ENCODE data around the gene FARP2. TPM values are rescaled to one million over a fixed set of nuclear protein-coding genes. Genes with fewer than 3 reads are reported as not detected.

The FARP2 gene
- total RNA-seq, 4 donors from 2014 or later, result 70.0 to 185 (median 95.5) TPM

DNA sequence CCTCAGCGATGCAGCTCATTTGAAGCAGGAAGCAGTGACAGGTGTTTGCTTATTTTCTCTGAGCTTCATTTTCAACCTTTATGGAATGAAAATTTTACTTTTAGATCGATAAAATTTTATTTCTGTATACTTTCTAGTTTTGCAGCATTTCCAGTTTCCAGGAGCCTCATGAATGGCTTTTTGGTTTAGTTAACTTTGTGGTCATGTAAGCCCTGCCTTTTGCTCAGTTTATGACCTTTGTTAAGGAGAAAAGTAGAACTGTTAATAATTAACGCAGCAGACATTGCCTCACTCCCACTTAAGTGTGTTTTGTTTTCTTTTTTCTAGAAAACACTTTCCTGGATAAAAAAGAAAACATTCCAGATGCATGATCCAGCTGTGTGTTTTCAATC is 4.4 kb upstream of the FARP2 start:
- H3K4me1 ChIP-seq, result peaks cover 10% of the 10 kb centered on the region
- H3K9me3 ChIP-seq, result no peaks in the 10 kb centered on the region
- WGBS, result 70% methylated on average over 3 of the region's 3 CpGs
- H3K27ac ChIP-seq, result no peak overlapping the region
- TF ChIP-seq POLR2AphosphoS5 (IDR thresholded peaks at IDR 0.05) (no peak), POLR2A (IDR thresholded peaks at IDR 0.05) (no peak), EP300 (IDR thresholded peaks at IDR 0.05) (no peak)
- TF ChIP-seq, protein P1, sequence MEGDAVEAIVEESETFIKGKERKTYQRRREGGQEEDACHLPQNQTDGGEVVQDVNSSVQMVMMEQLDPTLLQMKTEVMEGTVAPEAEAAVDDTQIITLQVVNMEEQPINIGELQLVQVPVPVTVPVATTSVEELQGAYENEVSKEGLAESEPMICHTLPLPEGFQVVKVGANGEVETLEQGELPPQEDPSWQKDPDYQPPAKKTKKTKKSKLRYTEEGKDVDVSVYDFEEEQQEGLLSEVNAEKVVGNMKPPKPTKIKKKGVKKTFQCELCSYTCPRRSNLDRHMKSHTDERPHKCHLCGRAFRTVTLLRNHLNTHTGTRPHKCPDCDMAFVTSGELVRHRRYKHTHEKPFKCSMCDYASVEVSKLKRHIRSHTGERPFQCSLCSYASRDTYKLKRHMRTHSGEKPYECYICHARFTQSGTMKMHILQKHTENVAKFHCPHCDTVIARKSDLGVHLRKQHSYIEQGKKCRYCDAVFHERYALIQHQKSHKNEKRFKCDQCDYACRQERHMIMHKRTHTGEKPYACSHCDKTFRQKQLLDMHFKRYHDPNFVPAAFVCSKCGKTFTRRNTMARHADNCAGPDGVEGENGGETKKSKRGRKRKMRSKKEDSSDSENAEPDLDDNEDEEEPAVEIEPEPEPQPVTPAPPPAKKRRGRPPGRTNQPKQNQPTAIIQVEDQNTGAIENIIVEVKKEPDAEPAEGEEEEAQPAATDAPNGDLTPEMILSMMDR (IDR thresholded peaks at IDR 0.05), result no peak
- no peak for DNase-seq (ENCODE audit: low spot score in 2 of 2)
- H3K4me3 ChIP-seq, result no peak overlapping the region
- peaks cover 70% of the 10 kb centered on the region for H3K36me3 ChIP-seq
- no peaks in the 10 kb centered on the region for H3K27me3 ChIP-seq

DNA sequence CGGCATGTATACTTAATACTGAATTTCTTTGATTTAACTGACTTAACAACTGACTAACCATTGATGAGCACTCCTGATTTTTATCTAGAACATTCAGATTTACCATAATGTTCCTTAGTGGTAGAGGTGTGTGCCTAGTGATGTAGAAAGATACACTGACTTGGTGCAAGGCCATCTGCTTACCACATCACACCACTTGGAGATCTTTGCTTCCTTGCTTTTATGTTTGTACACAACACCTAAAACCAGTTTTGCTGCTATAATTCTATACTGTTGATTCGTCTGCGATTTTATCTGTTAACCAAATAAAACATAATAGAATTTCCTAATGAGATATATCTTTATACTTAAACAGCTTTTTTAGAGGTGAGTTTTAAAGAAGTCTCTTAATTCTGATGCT is 3.9 kb upstream of the FARP2 start:
- H3K9me3 ChIP-seq, result no peaks in the 10 kb centered on the region
- H3K4me3 ChIP-seq, result no peak overlapping the region
- no peak for TF ChIP-seq POLR2A (IDR thresholded peaks at IDR 0.05)
- no peak for TF ChIP-seq POLR2AphosphoS5 (IDR thresholded peaks at IDR 0.05)
- TF ChIP-seq, protein P1 (IDR thresholded peaks at IDR 0.05), result no peak
- TF ChIP-seq EP300 (IDR thresholded peaks at IDR 0.05), result no peak
- peaks cover 64% of the 10 kb centered on the region for H3K36me3 ChIP-seq
- no peaks in the 10 kb centered on the region for H3K27me3 ChIP-seq
- H3K27ac ChIP-seq, result peak overlapping the region; percentile 4
- peaks cover 16% of the 10 kb centered on the region for H3K4me1 ChIP-seq
- no peak for DNase-seq (ENCODE audit: low spot score in 2 of 2)
- 72% methylated on average over 3 of the region's 3 CpGs for WGBS

DNA sequence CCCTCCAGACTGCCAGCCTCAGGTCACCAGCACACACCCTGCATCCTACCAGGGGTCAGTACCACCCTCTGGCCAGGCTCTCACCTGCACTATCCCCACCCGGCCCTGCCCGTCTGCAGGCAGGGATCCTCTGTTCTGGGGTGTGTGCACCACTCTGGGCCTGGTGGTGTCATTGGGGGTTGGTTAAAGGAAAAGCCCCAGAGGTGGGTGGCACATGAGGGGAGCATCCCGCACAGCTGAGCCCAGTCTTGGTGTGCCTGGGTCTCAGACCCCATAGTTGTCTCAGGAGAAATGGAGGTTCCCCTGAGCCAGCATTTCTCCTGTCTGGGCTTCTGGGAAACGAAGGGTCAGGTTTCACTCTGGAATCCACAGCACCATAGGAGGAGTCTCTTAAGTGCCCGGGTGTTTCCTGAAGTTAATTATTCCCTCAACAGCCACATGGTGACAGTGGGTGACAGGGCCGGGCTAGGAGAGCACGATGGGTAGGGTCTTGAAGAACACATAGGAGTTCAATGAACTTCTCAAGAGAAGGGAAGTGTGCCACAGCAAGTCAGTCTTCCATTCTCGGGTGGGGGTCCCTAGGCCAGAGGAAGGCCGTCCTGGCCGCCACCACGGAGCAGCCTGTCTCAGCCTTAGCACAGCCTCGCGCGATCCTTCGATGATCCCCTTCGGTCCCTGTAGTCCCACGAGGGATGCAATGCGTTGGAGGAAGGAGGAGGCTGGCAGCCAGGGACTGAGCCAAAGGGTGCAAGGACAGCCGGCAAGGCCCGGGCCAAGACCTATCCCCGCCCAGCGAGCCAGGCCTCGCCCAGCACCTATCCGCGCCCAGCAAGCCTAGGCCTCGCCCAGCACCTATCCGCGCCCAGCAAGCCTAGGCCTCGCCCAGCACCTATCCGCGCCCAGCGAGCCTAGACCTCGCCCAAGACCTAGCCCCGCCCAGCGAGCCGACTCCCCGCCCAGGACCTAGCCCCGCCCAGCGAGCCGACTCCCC is 1.1 kb upstream of the FARP2 start:
- peak; percentile 91 to 94 for DNase-seq (ENCODE audit: low spot score in 2 of 2)
- Histone ChIP-seq H3K4me3 (peak overlapping the region; percentile 27), H3K9me3 (no peaks in the 10 kb centered on the region), H3K27me3 (no peaks in the 10 kb centered on the region), H3K4me1 (peaks cover 37% of the 10 kb centered on the region), H3K27ac (peak overlapping the region; percentile 80), H3K36me3 (peaks cover 37% of the 10 kb centered on the region)
- WGBS, result 32% methylated on average over 6 of the region's 40 CpGs
- TF ChIP-seq, protein P1 (IDR thresholded peaks at IDR 0.05), result no peak
- TF ChIP-seq POLR2AphosphoS5 (IDR thresholded peaks at IDR 0.05), result peak in 1 of 3 donors; percentile 33

DNA sequence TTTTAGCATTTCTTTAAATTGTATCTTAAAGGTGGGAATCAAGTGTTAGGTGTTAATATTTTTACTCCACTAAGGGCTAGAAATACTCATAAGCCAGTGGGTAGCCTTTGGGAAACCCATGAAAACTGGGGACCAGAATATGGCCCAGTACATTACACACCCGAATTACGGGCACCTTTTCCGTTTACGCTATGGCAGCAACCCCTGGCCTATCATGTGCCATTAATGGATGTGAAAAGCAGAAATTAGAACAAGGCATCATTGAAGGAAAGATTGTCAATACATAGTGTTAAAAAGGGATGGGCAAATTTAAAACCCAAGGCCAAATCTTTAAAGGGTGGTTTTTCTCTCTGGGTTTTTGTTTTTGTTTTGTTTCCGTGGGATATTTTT is 781 bp downstream of the FARP2 start:
- Histone ChIP-seq H3K9me3 (no peaks in the 10 kb centered on the region), H3K4me1 (peaks cover 37% of the 10 kb centered on the region), H3K4me3 (peak overlapping the region; percentile 59), H3K36me3 (peaks cover 19% of the 10 kb centered on the region), H3K27ac (peak overlapping the region; percentile 83), H3K27me3 (no peaks in the 10 kb centered on the region)
- TF ChIP-seq POLR2AphosphoS5 (IDR thresholded peaks at IDR 0.05) (no peak), POLR2A (IDR thresholded peaks at IDR 0.05) (no peak), EP300 (IDR thresholded peaks at IDR 0.05) (no peak)
- TF ChIP-seq, protein P1 (IDR thresholded peaks at IDR 0.05), result no peak
- 14% methylated on average over 5 of the region's 5 CpGs for WGBS
- no peak for DNase-seq (ENCODE audit: low spot score in 2 of 2)

DNA sequence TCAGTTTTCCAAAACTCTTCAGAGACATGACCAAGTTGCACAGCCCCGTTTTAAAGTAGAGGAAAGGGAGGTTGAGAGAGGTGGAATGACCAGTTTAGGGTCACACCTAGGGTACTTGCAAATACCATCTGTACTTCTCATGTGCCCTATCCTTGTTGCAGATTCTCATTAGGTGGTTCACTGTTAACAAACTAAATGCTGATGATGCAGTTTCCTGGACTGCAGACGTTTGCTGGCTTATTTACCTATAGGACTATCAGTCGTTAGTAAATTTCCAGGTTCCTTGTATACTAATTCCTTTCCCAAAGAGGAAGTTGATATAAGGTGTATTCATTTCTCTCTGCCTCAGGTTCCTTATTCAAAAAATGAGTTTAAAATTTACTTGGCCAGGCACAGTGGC is 1.4 kb downstream of the FARP2 start:
- TF ChIP-seq POLR2AphosphoS5 (IDR thresholded peaks at IDR 0.05), result no peak
- no peak for TF ChIP-seq POLR2A (IDR thresholded peaks at IDR 0.05)
- TF ChIP-seq EP300 (IDR thresholded peaks at IDR 0.05), result no peak
- TF ChIP-seq, protein P1 (IDR thresholded peaks at IDR 0.05), result no peak
- Histone ChIP-seq H3K27ac (no peak overlapping the region), H3K36me3 (peaks cover 12% of the 10 kb centered on the region), H3K4me1 (peaks cover 37% of the 10 kb centered on the region), H3K27me3 (no peaks in the 10 kb centered on the region), H3K9me3 (no peaks in the 10 kb centered on the region), H3K4me3 (peak overlapping the region; percentile 59)
- WGBS, result 33% methylated on average over 3 of the region's 3 CpGs
- no peak for DNase-seq (ENCODE audit: low spot score in 2 of 2)
